MCF 10A (cell line): ENCODE measurements around the gene PHLDA2. TPM values are rescaled to one million over a fixed set of nuclear protein-coding genes. Genes with fewer than 3 reads are reported as not detected.
A peak's percentile ranks its signal among the peaks of the same experiment; 100 is the strongest.

Experiments used
- BruUV-seq: library from RNA; stranded (reverse); fragments of 400-500 nt; replicated peaks from 2 replicates; lab custom pipeline; 2021; lab: Mats Ljungman, UMichigan
- CTCF ChIA-PET: fragments of 300-600 bp; sonication (Branson Sonifier 250); formaldehyde crosslinking; extraction: SDS; loops from one replicate; lab custom pipeline; 2021; ENCODE audit warnings: antibody characterized with exemption, inconsistent platforms; lab: Yijun Ruan, JAX
- POLR2A ChIA-PET: fragments of 300-600, 350-650 bp; sonication (Branson Sonifier 250); formaldehyde crosslinking; extraction: SDS; loops from one replicate; lab custom pipeline; 2020; ENCODE audit warnings: antibody characterized with exemption, inconsistent platforms; lab: Yijun Ruan, JAX
- DNase-seq: peaks from one replicate; pipeline ENCODE4 v3.0.0-alpha.2; 2018; ENCODE audit not compliant: unreplicated experiment
- H3K27ac Mint-ChIP-seq: one replicate; pipeline ENCODE4 v1.8.0; 2022; ENCODE audit warnings: mild to moderate bottlenecking, low read depth, mixed read lengths; ENCODE audit not compliant: unreplicated experiment
- H3K27me3 Mint-ChIP-seq: one replicate; pipeline ENCODE4 v1.8.0; 2022; ENCODE audit warnings: mixed read lengths; ENCODE audit not compliant: insufficient read depth, unreplicated experiment
- H3K36me3 Mint-ChIP-seq: one replicate; pipeline ENCODE4 v1.8.0; 2022; ENCODE audit warnings: mild to moderate bottlenecking, moderate library complexity, mixed read lengths; ENCODE audit not compliant: insufficient read depth, unreplicated experiment
- H3K4me1 Mint-ChIP-seq: one replicate; pipeline ENCODE4 v1.8.0; 2022; ENCODE audit warnings: mixed read lengths; ENCODE audit not compliant: insufficient read depth, unreplicated experiment
- H3K4me3 Mint-ChIP-seq: one replicate; pipeline ENCODE4 v1.8.0; 2022; ENCODE audit warnings: mild to moderate bottlenecking, moderate library complexity, mixed read lengths; ENCODE audit not compliant: unreplicated experiment
- H3K9me3 Mint-ChIP-seq: one replicate; pipeline ENCODE4 v1.8.0; 2022; ENCODE audit warnings: mixed read lengths; ENCODE audit not compliant: unreplicated experiment
- CTCF ChIP-seq: fragments of 200-600 bp; IDR thresholded peaks from one replicate; pipeline ENCODE4 v1.8.0; 2022; ENCODE audit warnings: antibody characterized with exemption, mild to moderate bottlenecking; ENCODE audit not compliant: unreplicated experiment
- intact Hi-C: fragments of 100-400 bp; cut with micrococcal nuclease; formaldehyde crosslinking; loops from 2 replicates; pipeline ENCODE4 v1.14.1; 2022
- total RNA-seq: library from RNA; stranded (reverse); gene quantifications from 2 replicates; pipeline ENCODE4 v1.2.3, GENCODE V29; 2022

PHLDA2 gene
- total RNA-seq, 1 experiment from 2014 or later = 135 TPM

GRCh38 chr11:2951231-2952110 lies 22.3 kb upstream of the PHLDA2 start:
- H3K4me3 Mint-ChIP-seq = no peak overlapping the region
- H3K36me3 Mint-ChIP-seq = peaks cover 94% of the 10 kb centered on the region
- BruUV-seq = no TSS peak
- ChIA-PET POLR2A (interaction anchor here (0.8 to 2.2 kb wide), 3 partner anchors 9 to 640 kb away, joined by 3 to 6 read pairs (median 4); no protein-coding TSS in a partner anchor), CTCF (interaction anchor here (0.8 to 1.6 kb wide), 3 partner anchors 15 to 21 kb away, joined by 3 to 5 read pairs (median 4); no protein-coding TSS in a partner anchor)
- TF ChIP-seq CTCF = no peak
- H3K27me3 Mint-ChIP-seq = no peaks in the 10 kb centered on the region
- peak; percentile 48 for DNase-seq
- intact Hi-C loops = no loop called here
- peaks cover 6% of the 10 kb centered on the region for H3K4me1 Mint-ChIP-seq
- peak overlapping the region; percentile 18 for H3K27ac Mint-ChIP-seq
- H3K9me3 Mint-ChIP-seq = no peaks in the 10 kb centered on the region

DNA sequence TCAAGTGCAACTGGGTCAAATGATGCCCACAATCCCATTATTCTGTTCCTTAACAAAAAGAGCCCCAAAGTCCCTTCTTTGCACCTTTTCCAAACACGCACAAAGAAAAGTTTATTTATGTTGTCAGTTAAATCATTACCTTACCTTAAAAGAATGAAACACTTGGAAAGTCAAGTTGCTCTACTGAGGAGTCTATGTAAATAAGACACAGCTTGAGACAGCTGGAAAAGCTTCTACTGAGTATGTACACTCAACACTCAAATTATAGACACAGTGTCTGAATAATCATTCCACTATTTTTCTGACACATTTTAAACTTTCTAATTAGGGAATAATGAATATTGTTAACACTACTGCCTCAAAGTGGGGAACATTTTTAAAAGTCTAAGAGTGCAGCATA lies 21.6 kb upstream of the PHLDA2 start:
- H3K4me1 Mint-ChIP-seq = peaks cover 6% of the 10 kb centered on the region
- H3K36me3 Mint-ChIP-seq = peaks cover 92% of the 10 kb centered on the region
- H3K9me3 Mint-ChIP-seq = no peaks in the 10 kb centered on the region
- H3K27ac Mint-ChIP-seq = no peak overlapping the region
- BruUV-seq = no TSS peak
- no peak for DNase-seq
- POLR2A ChIA-PET = interaction anchor here (0.8 to 2.2 kb wide), 2 partner anchors 10 to 641 kb away, joined by 3 to 6 read pairs; no protein-coding TSS in a partner anchor
- intact Hi-C loops = no loop called here
- no peaks in the 10 kb centered on the region for H3K27me3 Mint-ChIP-seq
- H3K4me3 Mint-ChIP-seq = no peak overlapping the region
- CTCF ChIA-PET = interaction anchor here (1.5 to 1.6 kb wide), 2 partner anchors 15 to 21 kb away, joined by 3 to 4 read pairs; no protein-coding TSS in a partner anchor
- TF ChIP-seq CTCF = no peak

- peaks cover 6% of the 10 kb centered on the region for H3K4me1 Mint-ChIP-seq
- no peaks in the 10 kb centered on the region for H3K9me3 Mint-ChIP-seq
- intact Hi-C loops = no loop called here
- CTCF ChIA-PET = interaction anchor here (1.5 kb wide), 1 partner anchor 20 kb away, joined by 4 read pairs; no protein-coding TSS in a partner anchor
- H3K27ac Mint-ChIP-seq = no peak overlapping the region
- H3K36me3 Mint-ChIP-seq = peaks cover 90% of the 10 kb centered on the region
- no peak for DNase-seq
- no peaks in the 10 kb centered on the region for H3K27me3 Mint-ChIP-seq
- POLR2A ChIA-PET = interaction anchor here (2.2 kb wide), 1 partner anchor 10 kb away, joined by 6 read pairs; no protein-coding TSS in a partner anchor
- BruUV-seq = no TSS peak
- TF ChIP-seq CTCF = no peak
- H3K4me3 Mint-ChIP-seq = no peak overlapping the region
Measured at GRCh38 chr11:2949920-2950319, 20.7 kb upstream of the PHLDA2 start.

- H3K9me3 Mint-ChIP-seq = no peaks in the 10 kb centered on the region
- H3K36me3 Mint-ChIP-seq = peaks cover 81% of the 10 kb centered on the region
- CTCF ChIA-PET = interaction anchor here (0.5 to 1.1 kb wide), 4 partner anchors 8 to 1965 kb away, joined by 3 to 4 read pairs (median 4); no protein-coding TSS in a partner anchor
- POLR2A ChIA-PET = interaction anchor here (1.0 kb wide), 1 partner anchor 21 kb away, joined by 3 read pairs; no protein-coding TSS in a partner anchor
- no peak overlapping the region for H3K27ac Mint-ChIP-seq
- intact Hi-C loops = no loop called here
- H3K4me1 Mint-ChIP-seq = peaks cover 6% of the 10 kb centered on the region
- no peak for TF ChIP-seq CTCF
- DNase-seq = no peak
- BruUV-seq = no TSS peak
- no peaks in the 10 kb centered on the region for H3K27me3 Mint-ChIP-seq
- H3K4me3 Mint-ChIP-seq = no peak overlapping the region
Measured at GRCh38 chr11:2947744-2948143, 18.5 kb upstream of the PHLDA2 start.
